HG02763 (cell line): ENCODE results near the gene CERKL.
A peak's percentile ranks its signal among the peaks of the same experiment; 100 is the strongest.

ENCODE experiments used
- ATAC-seq: cut with Tn5 transposase; IDR thresholded peaks from one replicate; pipeline ENCODE4 v1.9.1; 2021; ENCODE audit warnings: mild to moderate bottlenecking, moderate library complexity; ENCODE audit not compliant: unreplicated experiment

Gene CERKL

DNA sequence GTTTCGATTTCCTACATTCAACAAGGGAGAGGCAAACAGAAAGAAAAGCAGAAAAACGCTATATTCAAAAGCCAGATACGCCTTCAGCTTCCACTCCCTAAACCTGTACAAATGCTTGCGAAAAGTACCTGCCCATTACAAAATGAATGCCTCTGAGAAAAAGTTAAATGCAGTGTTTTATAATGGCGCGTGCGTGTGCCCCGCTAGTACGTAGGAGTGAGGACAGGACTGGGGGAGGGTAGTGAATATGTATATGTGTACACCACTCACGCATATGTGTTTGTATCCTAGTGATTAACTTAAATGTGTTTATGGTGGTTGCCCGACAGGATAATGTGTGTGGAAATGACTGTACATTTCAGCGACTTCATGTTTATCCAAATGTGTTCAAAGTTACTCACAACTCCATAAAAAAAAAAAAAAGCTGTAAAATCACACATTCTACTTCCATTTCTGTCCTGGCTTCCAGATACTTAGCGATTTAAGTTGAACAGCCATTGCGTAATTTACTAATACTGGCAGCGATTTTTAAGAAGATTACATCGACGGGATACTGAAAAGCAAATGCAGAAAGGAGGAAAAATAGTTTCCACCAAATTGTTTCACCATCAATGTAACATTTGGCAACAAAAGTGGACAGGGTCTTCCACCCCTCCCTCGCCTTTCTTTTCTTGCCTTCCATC is 22.1 kb upstream of the CERKL start:
- no peak for ATAC-seq

DNA sequence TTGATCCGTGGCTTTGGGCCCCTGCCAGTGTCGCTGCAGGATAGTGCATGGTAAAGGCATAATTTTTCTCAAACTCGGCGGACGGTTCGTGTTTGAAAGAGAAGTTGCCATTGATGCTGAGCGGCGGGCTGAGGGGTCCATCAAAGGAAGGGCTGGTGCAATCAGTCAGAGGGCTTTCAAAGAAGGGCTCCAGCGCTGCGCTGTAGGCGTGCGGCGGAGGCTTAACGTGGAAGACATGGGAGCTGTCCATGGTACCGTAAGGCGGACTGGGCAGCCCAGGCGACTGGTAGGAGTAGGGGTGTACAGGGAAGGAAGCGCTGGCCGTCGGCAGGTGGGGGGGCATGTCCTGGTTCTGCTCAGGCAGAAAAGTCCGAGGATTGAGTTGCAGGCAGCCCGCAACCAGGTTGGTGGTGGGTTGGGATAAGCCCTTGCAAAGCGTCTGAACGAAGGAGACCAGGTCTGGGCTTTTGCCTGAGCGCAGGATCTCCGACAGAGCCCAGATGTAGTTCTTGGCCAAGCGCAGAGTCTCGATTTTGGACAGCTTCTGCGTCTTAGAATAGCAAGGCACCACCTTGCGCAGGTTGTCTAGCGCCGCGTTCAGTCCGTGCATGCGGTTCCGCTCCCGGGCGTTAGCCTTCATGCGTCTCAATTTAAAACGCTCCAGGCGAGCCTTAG is 21.1 kb upstream of the CERKL start:
- no peak for ATAC-seq

DNA sequence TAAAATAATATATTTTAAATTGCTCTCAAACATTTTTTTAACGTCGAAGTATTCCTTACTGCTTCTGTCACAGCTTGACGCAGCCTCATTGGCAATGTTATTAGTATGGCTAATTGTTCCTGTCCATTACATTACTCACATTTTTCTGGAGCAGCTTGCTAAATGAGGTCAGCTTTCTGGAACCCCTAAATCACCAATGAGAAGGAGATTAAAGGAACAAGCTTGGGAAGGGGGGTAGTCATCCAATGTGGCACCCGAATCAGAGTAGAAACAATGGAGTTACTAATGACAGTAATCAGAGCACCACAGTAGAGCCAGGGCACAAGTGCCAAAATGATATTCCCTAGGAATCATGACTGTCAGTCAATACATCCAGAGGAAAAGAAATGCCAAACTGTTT is 18.3 kb upstream of the CERKL start:
- ATAC-seq = no peak

DNA sequence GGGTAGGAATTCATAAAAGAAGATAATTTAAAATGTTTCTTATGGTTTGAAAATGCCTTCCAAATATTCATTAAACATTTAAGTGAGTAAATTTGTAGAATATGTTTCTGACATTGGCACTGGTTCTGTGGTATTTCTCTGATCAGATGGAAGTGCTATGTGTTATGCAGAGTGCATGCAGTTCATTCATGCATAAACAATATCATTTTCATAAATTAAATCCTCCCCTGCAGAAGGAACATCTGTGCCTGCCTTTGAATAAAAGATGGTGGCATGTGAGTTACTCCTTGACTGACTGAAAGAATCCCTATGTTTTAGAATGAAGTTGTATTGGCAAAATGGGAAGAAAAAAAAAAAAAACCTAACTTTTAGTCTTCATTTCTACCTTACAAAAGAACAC is 17.6 kb upstream of the CERKL start:
- ATAC-seq = no peak

DNA sequence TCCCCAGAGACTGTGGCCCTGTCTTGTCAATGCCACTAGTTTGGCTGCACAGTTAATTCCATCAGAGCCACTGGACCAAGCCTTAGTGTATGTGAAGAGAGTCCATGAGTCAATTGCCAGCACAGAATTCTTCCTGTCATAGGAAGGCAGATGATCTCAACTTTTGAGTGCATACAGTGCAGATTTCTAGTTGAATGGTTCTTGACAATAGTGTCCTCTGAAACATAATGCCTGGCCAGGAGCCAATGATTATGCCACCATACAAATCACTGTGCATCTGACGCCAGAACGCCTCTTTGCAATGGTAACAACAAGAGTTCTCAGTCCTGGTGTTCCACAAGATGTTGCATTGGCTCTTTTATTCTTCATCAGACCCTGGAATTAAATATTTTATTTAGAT is 16.3 kb upstream of the CERKL start:
- ATAC-seq = no peak

DNA sequence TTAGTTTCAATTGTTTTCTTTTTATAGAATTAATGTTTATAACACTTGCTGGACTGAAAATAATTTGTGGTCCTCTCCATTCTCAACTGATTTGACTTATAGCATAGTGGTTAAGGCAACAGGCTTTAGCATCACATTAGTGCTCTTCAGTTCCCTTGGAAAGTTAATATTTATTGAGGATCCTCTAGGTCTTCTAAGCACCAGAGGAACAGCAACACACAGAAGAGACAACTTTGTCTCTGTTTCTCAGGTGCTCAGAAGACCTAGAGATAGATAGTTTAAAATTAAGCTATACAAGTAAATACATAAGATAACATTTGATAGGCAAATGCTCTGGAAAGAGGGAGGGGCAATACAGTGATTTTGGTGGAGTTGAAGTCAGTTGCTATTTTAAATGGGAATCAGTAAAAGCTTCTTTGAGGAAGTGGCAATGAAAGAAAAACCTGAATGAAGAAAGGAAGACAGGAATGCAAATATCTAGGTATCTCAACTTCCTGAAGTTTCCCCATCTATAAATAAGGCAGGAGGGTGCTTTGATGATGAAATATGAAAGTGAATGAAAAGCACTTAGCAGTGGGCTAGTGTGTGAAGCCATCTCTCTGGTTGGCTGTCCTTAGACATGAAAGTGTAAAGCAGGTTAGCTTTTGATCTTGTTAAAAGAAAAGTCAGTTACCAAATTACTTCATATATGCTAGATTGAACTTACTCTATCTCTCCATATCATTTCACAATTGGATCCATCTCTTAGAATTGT is 15.5 kb upstream of the CERKL start:
- peak; percentile 81 for ATAC-seq

DNA sequence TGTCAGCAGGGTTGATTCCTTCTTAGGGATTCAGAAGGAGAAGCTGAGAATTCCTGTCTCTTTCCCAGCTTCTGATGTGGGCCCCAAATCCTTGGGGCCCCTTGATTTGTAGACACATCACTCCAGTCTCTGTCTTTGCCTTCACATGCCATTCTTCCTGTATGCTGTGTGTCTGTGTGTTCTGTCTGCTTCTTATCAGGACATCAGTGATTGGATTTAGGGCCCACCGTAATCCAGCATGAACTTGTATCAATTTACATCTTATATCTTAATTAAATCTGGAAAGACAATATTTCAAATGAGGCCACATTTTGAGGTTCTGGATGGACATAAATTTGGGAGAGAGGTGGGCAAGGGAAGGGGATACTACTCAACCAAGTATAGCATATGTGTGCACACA is 13.7 kb upstream of the CERKL start:
- ATAC-seq = no peak

DNA sequence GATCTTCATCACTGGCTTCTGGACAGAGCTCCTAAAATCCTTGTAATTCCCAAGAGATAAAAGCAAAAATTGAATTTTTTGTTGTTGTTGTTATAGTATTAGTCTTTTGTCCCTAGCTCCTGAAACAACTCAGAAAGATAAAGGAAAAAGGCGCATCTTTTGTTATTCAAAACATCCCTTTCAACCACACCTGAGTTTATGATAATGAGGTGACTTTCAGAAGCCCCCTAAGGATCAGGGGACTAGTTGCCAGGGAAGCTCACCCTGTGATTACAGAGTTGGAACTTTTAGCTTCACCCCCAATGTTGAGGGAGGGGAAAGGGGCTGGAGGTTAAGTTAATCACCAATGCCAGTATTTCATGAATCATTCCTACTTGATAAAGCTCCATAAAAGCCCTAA is 10.3 kb upstream of the CERKL start:
- no peak for ATAC-seq

DNA sequence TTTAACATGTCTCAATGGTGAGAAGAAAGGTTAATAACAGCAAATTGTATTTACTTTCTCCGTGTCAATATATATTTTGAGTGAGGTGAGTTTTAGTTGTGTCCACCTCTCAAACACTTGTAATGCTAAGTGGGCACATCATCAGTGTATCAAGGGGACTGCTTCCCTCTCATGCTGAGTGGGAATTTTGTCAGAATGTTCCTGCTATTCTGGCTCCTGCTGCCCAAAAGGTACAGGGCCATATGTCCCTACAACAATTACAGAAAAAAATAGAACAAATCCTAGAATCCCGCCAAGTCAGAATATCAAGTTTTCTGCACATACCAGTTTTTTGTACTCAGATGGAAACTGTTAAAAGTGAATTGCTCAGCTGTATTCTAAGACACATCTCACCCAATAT is 5.4 kb upstream of the CERKL start:
- no peak for ATAC-seq

DNA sequence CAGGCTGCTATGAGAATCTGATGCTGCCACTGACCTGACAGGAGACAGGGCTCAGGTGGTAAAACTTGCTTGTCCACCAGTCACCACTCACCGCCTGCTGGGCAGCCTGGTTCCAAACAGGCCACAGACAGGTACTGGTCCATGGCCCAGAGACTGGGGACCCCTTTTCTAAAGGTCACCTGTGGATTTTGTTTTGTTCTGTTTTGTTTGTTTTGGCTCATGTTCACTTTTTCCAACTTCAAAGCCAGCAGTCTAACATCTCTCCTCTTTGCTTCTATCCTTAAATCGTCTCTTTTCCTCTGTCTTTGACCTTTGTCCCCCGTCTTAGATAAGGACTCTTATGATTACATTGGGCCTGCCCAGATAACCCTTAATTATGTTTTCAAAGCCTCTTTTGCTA is 3.3 kb upstream of the CERKL start:
- ATAC-seq = no peak

DNA sequence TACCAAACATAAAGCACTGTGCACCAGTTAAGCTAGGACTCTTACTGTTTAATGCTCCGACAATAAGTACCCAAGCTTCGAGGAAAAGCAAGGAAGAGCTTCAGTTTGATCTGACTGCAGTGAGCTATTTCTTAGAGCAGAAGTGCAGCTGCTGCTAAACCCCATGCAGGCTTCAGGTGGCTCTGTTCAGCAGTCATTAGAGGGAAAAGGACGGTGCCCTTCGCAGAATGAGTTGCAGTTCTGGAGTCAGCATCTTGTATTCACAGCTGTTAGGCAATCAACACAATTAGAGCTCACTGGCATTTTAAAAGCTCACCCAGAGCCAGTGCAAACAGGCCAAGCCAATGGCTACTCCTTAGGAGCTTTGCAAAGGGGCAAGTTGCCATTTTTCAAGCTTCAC is 1.5 kb upstream of the CERKL start:
- ATAC-seq = no peak

DNA sequence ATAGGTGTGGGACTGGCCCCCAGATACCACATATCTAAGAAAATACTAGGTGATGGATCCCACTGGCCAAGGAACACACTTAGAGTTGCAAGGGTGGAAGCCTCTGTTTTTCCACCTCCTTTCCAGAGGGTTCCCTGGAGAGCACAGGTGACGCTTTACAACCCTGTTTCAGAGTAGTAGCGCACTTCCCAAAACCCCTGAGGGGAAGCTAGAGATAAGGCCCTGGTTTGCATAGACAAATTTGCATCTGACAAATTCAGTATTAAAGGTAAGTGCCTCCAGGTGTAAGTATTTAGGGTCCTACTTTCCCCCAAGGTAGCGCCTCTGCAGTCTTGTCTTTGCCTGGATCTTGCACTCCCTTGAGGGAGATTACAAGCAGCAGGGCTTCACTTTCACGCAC is 474 bp upstream of the CERKL start:
- no peak for ATAC-seq

DNA sequence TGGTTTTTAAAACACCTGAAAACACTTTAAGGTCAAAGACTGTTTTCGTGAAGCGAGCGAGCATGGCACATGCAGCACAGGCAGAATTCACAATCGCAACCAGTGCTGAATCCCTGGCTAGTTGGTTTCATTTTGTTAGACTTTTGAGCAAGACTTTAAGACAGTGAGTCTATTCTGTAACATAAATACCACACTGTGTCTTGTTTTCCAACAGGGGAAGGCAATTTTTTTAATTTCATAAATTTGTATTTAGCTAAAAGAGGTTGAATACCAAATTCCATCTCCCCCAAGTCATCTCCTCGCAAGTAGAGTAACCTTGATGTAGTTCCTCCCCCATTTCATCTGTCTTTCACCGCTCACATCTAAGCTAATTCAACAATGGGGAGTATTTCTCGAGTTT is 1.4 kb downstream of the CERKL start:
- ATAC-seq = no peak

DNA sequence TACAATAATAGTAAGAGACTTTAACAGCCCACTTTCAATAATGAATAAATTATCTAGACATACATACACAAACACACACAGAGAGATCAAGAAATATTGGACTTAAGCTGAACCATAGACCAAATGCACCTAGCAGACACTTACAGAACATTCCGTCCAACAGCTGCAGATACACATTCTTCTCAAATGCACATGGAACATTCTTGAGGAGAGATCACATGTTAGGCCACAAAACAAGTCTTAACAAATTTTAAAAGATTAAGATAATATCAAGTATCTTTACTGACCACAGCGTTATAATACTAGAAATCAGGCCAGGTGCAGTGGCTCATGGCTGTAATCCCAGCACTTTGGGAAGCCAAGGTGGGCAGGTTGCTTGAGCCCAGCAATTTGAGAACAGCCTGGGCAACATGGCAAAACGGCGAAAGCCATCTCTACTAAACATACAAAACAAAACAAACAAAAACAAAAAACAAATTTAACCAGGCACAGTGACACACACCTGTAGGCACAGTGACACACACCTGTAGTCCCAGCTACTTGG is 7.4 kb downstream of the CERKL start:
- ATAC-seq = no peak

DNA sequence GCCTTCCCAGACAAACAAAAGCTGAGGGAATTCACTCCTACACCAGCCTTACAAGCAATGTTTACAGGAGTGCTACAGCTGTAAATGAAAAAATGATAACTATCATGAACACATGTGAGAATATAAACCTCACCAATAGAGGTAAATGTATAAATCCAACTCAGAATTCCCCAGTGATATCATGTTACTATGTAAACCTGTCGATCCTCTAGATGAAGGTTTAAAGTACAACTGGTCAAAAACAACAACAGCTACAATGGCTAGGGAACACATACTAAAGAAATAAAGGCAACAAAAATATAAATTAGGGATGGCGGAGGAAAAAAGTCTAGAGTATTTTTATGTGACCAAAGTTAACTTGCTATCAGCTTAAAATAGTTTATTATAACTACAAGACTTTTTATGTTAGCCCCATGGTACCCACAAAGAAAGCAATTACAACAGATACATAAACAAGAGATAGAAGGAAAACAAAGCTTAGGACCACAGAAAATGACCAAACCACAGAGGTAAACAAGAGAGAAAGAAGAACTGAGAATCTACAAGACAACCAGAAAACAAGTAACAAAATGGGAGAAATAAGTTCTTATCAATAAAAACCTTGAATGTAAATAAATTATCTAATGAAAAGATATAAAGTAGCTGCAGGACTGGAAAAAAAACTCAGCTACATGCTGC is 8.3 kb downstream of the CERKL start:
- ATAC-seq = no peak

DNA sequence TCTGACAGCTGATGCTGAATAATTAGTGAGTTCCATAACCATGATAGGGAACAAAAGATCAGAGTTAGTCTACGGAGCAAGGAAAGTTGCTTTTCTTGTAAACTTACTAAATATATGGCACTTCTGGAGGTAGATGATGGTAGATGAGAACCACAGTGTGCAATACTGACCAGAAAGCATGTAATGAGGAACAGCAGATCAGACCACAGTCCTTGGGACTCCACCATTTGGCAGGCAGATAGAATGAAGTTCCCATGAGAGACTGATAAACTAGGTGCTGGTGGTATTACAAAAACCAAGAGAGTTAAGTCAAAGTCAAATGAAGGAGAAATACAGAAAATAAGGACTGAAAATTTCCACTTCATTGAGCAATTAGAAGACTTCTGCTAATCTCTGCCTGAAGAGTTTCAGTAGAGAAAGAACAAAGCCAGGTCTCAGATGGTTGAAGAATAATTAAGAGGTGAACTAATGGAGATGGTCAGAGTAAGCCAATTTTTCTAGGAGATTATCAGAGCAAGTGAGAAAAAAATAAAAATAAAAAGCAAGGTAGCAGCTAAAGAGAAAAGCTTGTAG is 10.4 kb downstream of the CERKL start:
- ATAC-seq = no peak

DNA sequence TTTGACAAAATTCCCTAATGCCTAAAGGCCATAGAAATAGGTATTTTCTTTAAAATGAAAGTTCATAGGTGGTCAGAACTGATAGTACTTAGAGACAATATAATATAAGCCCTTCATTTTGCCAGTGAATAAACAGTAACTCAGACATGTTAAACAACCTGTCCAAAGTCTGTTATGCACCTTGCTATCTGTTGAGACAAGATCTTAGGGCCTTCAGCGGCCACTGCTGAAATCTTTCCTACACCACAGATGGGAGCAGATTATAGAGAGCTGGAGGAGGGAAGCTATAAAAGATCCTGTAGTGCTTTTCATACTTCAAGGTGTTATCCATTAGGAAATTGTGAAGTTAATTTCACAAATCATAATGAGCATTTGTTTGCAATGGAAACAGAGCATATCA is 13.8 kb downstream of the CERKL start:
- ATAC-seq = no peak

DNA sequence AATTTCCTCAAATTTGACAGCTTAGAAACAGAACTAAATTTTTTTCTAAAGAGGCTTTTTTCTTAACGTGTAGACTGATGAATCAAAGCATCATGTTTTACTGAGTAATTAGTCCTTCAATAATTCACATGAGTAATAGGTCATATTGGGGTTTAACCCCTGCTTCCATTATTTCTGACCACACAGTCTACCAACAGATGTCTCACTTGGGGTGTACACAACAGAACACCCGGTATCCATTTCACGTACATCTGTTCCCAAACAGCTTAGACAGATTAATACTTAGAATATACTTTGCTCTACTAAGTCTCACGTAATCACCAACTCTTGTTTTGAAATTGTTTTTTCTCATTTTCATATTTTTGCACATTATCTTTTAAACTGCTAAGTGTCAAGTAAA is 14.8 kb downstream of the CERKL start:
- ATAC-seq = no peak

DNA sequence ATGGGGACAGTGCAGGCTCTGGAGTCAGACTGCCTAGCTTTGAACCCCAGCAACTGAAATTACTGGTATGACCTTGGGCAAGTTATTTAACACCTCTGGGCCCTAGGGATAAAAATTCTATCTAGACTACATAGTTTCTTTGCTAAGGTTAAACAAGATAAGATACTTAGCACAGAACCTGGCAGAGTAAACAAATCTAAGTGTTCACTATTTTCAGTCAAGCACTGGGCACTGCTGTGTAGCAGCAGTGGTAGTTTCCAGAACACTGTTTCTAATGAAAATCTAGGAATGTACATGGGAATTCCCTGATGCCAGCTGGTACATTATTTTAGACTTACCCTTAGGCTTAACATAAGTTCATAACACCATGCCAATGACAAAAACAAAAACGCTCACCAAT is 17.2 kb downstream of the CERKL start:
- no peak for ATAC-seq

DNA sequence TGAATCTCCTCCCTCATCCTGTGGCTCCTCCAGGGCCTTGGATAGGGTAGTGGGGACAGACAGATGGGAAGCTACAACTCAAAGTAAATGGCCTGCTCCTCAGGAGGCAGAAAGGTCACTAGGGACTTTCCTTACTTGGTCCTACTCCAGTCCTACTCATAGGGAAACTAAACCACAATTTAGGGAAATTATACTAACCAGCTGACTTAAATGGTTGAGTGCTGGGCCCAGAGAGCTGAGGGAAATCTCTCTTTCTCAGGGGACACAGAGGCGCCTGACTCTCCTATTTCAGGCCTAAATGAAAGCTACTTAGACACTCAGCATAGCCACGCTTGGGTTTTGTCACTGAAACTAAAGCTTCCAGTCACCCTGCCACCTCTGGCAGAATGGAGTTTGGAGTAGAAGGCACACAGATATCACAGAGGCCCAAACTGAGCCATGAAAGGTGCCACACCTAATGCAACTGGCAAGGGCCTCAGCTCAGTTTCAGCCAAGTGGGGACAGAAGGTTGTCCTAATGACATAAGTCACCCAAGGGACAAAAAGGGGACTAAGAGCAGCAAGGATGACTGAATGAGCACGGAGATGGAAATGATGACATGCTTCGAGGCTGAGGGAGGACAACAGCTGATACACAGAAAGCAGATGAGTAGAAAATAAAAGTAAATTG is 24.0 kb downstream of the CERKL start:
- ATAC-seq = peak; percentile 87
